HG03095 (cell line): ENCODE results near the gene DYNC1H1.

Source experiments
- ATAC-seq: cut with Tn5 transposase; IDR thresholded peaks from one replicate; pipeline ENCODE4 v1.9.1; 2021; ENCODE audit warnings: moderate library complexity; ENCODE audit not compliant: unreplicated experiment

DYNC1H1 gene

DNA sequence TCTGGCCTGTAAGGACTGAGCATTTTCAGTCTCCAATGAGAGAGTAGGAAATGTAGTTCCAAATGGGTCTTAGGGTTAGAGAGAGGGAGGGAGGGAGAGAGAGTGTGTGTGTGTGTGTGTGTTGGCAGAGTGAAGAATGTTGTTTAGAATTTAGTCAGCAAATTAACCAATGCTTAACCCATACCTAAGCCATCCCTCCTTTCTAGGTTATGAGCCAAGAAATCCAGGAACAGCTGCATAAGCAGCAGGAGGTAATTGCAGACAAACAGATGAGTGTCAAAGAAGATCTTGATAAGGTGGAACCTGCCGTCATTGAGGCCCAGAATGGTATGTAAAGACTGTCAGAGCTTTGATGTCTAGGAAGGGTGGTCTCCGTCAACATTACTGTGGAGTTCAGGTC, 65.6 kb downstream of the DYNC1H1 start:
- ATAC-seq, result no peak

GRCh38 chr14:102033241-102033640, 68.9 kb downstream of the DYNC1H1 start:
- ATAC-seq, result no peak

- ATAC-seq, result no peak
These were observed 69.9 kb downstream of the DYNC1H1 start for GRCh38 chr14:102034301-102034700.

DNA sequence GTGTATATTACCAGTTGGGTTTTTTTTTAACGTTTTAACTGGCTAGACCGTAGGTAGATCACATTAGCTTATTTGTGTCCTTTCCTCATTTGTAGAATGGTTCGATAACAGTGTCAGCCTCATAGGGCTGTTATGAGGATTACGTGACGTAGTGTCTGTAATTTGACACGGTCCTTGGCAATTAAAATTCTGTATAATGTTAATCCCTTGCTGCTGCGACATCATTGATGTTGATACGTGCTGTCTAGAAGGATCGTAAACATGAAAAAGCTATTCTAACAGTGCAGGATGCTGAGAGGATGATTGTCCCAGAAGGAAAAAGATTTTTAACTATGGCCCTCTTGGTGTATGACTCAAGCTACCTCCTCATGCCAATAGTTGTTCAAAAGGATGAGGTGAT, 71.5 kb downstream of the DYNC1H1 start:
- no peak for ATAC-seq

- ATAC-seq, result no peak
These were observed 73.3 kb downstream of the DYNC1H1 start for GRCh38 chr14:102037686-102038085.

GRCh38 chr14:102039157-102039556, 74.8 kb downstream of the DYNC1H1 start:
- ATAC-seq, result no peak

DNA sequence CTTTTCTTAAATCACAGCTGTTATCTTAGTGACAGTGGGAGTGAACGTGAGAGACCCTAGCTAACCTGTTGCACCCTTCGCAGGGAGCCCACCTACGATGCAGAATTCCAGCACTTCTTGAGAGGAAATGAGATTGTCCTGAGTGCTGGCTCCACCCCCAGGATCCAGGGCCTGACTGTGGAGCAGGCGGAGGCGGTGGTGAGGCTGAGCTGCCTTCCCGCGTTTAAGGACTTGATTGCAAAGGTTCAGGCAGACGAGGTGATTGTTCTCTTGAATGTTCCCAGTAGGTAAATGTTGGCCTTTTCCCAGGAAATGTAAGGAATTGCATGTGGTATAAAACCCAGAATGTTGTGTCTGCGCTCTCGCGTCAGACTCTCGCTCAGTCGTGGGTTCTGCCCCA, 75.8 kb downstream of the DYNC1H1 start:
- no peak for ATAC-seq

DNA sequence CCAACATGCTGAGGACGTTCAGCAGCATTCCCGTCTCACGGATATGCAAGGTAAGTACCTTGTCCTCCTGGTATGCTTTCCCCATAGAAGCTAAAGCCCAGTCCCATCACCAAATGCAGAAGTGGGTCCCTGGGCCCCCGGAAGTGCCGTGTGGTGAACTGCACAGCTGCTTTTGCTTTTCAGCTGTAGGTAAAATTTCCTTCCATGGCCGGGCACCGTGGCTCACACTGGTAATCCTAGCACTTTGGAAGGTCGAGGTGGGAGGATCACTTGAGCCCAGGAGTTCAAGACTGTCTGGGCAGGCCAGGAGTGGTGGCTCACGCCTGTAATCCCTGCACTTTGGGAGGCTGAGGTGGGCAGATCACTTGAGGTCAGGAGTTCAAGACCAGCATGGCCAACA, 78.3 kb downstream of the DYNC1H1 start:
- ATAC-seq, result no peak

DNA sequence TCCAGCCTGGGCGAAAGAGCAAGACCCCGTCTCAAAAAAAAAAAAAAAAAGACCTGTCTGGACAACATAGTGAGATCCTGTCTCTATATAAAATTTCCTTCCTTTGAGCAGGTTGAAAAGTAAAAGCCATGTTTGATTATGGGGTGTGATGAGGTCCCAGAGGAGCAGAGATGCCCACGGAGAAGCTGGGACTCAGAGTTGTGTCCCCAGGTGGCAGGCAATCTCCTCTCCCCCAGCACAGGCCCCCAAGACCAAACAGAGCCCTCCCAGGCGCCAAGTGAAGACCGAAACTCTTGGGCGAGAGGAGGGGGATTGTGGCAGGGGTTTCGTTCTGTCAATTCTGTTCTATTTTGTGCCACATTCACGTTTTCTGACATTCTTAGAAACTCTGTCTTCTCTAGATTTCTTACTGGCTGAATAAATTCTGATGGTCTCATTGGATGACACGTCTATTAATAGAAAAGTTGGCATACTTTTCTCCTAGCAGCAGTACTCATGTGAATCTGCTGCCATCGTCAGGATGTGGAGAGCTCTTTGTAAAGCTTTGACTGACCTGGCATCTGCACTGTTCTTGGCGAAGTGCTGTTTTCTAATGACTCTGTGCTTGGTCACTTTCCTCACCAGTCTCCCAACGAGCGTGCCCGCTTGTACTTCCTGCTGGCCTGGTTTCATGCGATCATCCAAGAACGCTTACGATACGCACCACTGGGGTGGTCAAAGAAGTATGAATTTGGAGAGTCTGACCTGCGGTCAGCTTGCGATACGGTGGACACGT, 79.1 kb downstream of the DYNC1H1 start:
- ATAC-seq, result no peak

GRCh38 chr14:102044566-102044965, 80.2 kb downstream of the DYNC1H1 start:
- ATAC-seq, result no peak

- no peak for ATAC-seq
These were observed 82.2 kb downstream of the DYNC1H1 start for GRCh38 chr14:102046337-102047278.

DNA sequence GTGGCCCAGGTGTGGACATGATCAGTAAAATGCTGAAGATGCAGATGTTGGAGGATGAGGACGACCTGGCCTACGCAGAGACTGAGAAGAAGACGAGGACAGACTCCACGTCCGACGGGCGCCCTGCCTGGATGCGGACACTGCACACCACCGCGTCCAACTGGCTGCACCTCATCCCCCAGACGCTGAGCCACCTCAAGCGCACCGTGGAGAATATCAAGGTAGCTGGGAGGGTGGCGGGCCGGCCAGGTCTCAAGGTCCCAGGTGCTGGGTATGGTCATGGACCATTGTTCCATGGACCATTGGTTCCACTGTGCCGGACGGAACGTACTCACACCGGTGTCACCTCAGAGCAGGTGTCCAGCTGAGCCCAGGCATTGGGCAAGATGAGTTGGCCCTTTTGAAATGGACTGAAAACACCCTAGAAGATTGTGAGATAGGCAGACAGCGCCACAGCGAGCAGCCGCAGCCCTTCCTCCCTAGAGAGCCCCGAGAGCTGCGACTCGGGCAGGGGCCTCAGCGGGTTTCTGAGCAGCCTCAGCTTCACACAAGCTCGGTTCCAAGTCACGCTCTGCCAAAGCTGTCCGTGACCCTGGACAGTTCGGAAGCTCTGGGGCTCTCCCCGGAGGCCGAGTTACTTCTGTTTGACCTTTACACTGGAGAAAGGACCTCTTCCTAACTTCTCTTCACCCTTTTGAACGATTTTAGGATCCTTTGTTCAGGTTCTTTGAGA, 83.6 kb downstream of the DYNC1H1 start:
- ATAC-seq, result no peak

- no peak for ATAC-seq
These were observed 85.1 kb downstream of the DYNC1H1 start for GRCh38 chr14:102049258-102050025.

GRCh38 chr14:102050026-102050405, 85.6 kb downstream of the DYNC1H1 start:
- no peak for ATAC-seq

DNA sequence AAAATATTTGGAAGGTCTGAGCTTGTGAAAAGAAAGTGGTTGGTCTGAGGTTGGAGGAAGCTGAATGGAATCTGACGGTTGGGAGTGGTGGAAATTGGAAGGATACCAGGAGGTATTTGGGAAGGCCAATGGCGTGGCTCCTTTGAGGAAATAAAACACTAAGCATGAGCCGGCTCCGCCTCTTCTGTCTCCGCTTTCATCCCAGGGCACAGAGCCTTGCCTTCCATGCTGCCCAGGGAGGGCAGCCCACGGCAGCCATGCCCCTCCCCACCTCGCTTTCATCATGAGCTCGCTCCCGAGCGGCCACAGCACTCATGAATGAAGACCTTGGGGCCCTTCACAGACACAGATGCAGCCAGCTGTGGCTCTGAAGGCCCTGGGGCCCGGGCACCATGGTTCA, 86.3 kb downstream of the DYNC1H1 start:
- ATAC-seq, result no peak

DNA sequence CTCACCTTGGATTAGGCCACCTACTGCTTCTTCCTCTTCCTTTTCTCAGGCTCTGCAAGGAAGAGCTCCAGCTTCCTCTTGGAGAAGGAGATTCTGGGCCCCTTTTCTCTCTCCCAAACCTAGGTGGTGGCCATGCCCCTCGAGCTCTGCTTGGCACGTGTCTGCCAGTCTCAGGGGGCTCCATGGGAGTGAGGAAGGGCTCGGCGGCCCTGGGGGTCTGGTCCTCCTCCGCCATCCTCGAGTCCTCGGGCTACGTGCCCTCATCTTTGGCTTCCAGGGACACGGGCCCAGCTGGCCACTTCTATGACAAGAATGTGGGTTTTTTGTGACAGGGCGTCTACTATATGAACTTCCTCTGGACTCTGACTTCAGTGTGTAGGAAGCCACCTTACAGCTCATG, 88.1 kb downstream of the DYNC1H1 start:
- no peak for ATAC-seq

DNA sequence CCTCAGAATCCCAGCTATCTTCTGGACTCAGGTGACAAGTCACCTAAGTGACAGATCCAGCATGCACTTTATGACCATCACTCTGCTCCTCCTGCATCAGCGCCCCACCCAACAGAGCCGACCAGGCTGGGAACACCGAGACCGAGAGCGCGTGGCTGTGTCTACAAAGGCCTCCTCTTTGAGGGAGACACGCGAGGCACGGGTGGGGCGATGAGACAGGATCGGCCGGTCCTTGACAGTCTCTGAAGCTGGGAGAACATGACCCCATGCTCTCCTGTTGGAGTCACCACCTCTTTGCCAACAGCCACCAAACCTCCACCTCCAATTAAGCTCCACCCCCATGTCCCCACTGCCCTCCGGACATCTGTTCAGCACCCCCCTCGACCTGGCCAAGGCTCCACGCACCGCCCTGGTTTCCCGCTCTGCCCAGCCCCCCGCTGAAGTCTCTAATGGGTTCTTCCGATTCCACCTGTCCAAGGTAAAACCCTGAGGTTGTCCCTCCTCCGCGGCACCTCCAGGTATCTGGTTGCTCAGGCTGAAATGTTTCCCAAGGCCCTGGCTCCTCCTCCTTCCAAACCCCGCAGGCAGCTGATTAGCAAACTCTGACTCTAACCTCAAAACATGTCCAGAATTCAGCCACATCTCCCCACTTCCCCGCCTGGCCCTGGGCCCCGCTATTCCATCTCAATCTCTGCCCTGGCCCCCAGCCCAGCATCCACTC, 91.0 kb downstream of the DYNC1H1 start:
- no peak for ATAC-seq

DNA sequence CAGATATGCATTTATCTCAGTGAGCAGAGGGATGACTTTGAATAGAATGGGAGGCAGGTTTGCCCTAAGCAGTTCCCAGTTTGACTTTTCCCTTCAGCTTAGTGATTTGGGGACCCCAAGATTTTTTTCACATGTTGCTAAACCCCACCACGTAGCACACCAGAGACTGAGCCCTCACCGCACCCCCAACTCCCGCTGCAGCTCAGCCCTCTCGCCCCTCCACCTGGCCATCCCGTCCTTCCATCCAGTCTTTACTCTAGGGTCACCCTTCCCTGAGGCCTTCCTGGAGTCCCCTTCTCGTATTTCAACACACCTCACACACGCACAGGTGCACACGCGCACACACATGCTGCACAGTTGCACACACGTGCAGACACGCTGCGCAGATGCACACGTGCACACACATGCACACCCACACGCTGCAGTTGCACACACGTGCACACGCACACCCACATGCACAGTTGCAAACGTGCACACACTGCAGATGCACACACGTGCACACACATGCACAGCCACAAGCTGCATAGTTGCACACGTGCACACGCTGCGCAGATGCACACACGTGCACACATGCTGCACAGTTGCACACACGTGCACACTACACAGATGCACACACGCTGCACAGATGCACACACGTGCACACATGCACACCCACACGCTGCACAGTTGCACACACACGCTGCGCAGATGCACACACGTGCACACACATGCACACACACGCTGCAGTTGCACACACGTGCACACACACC, 92.5 kb downstream of the DYNC1H1 start:
- no peak for ATAC-seq

DNA sequence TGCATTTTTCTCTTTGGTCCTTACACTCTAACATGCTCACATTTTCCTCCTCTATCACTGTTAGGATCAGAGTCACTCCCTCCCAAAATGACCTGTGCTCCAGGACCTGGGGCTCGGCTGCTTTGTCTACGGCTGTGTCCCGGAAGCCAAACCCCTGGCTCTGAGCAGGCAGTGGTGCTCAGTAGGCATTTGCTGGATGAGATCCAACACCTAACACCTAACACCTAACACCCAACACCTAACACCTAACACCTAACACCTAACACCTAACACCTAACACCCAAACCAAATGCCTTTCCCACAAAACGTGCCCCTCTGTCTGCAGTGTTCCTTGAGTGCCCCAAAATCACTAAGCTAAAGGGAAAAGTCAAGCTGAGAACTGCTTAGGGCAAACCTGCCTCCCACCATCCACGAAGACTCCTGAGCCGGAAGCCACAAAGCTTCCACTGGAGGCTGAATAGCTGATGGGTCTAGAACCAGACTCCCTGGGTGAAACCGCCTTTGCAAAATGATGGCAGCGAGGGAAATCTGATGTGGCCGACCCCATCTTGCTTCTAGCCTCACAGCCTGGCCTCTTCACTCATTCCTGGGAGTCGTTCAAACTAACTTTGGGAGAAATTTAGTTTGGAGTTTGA, 93.2 kb downstream of the DYNC1H1 start:
- ATAC-seq, result no peak
